Measurements from ENCODE around the gene ERBB4.
"Not testable (repeated sequence)": the region's sequence is repeated elsewhere in the genome, so short reads cannot be mapped to it uniquely, and the experiment has no call there.

Gene ERBB4

DNA sequence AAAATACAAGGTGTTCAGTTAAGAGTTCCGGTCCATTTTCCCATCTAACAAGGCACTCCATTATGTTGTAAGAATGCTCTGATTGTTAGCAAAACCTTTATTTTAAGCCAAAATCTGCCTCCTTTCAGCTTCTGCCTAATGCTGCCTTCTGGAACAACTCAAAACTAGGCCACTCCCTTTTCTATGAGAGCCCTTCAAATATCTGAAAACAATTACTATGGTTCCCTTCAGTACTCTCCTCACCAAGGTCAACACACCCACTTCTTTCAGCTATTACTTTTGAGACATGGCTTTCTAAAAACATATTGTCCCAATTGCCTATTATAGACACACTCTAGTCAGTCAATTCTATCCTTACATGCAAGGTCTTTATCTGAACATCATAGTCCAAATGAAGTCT, 429.4 kb downstream of the ERBB4 start:
- Histone ChIP-seq H3K9me3 (ENCODE audit: control insufficient read depth, insufficient read depth, low read length) (0 out of 2 replicates have a peak, but pooled peaks cover 4% of the 10 kb centered on the region), H3K4me3 (ENCODE audit: low read length) (no peak overlapping the region), H4K20me1 (ENCODE audit: control insufficient read depth, insufficient read depth, low read depth, low read length) (no peaks in the 10 kb centered on the region), H3K9me2 (replicated peaks; ENCODE audit: control insufficient read depth, low read length) (no peaks in the 10 kb centered on the region), H3K27ac (ENCODE audit: low read depth, low read length) (no peak overlapping the region), H3F3A (ENCODE audit: control insufficient read depth, insufficient read depth) (no peaks in the 10 kb centered on the region), H3K79me2 (ENCODE audit: control insufficient read depth, low read length) (no peaks in the 10 kb centered on the region), H3K27me3 (ENCODE audit: control insufficient read depth, low read length) (no peaks in the 10 kb centered on the region), H3K4me2 (ENCODE audit: low read length) (no peak overlapping the region), H3K36me3 (ENCODE audit: control insufficient read depth, low read length) (no peaks in the 10 kb centered on the region), H3K4me1 (ENCODE audit: control insufficient read depth, low read length) (no peaks in the 10 kb centered on the region)
- no peak for TF ChIP-seq EZH2phosphoT487 (IDR thresholded peaks at IDR 0.05; ENCODE audit: borderline replicate concordance, low read length)
- TF ChIP-seq, protein P1, sequence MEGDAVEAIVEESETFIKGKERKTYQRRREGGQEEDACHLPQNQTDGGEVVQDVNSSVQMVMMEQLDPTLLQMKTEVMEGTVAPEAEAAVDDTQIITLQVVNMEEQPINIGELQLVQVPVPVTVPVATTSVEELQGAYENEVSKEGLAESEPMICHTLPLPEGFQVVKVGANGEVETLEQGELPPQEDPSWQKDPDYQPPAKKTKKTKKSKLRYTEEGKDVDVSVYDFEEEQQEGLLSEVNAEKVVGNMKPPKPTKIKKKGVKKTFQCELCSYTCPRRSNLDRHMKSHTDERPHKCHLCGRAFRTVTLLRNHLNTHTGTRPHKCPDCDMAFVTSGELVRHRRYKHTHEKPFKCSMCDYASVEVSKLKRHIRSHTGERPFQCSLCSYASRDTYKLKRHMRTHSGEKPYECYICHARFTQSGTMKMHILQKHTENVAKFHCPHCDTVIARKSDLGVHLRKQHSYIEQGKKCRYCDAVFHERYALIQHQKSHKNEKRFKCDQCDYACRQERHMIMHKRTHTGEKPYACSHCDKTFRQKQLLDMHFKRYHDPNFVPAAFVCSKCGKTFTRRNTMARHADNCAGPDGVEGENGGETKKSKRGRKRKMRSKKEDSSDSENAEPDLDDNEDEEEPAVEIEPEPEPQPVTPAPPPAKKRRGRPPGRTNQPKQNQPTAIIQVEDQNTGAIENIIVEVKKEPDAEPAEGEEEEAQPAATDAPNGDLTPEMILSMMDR (IDR thresholded peaks at IDR 0.05; ENCODE audit: low read depth, low read length, poor library complexity, severe bottlenecking): no peak

GRCh38 chr2:212107989-212108388, 430.6 kb downstream of the ERBB4 start:
- Histone ChIP-seq H3K79me2 (ENCODE audit: control insufficient read depth, low read length) (no peaks in the 10 kb centered on the region), H4K20me1 (ENCODE audit: control insufficient read depth, insufficient read depth, low read depth, low read length) (no peaks in the 10 kb centered on the region), H3K9me2 (replicated peaks; ENCODE audit: control insufficient read depth, low read length) (no peaks in the 10 kb centered on the region), H3K36me3 (ENCODE audit: control insufficient read depth, low read length) (no peaks in the 10 kb centered on the region), H3K4me1 (ENCODE audit: control insufficient read depth, low read length) (no peaks in the 10 kb centered on the region), H3F3A (ENCODE audit: control insufficient read depth, insufficient read depth) (no peaks in the 10 kb centered on the region), H3K9me3 (ENCODE audit: control insufficient read depth, insufficient read depth, low read length) (0 out of 2 replicates have a peak, but pooled peaks cover 4% of the 10 kb centered on the region), H3K4me3 (ENCODE audit: low read length) (no peak overlapping the region), H3K4me2 (ENCODE audit: low read length) (no peak overlapping the region), H3K27me3 (ENCODE audit: control insufficient read depth, low read length) (no peaks in the 10 kb centered on the region), H3K27ac (ENCODE audit: low read depth, low read length) (no peak overlapping the region)
- no peak for TF ChIP-seq EZH2phosphoT487 (IDR thresholded peaks at IDR 0.05; ENCODE audit: borderline replicate concordance, low read length)

DNA sequence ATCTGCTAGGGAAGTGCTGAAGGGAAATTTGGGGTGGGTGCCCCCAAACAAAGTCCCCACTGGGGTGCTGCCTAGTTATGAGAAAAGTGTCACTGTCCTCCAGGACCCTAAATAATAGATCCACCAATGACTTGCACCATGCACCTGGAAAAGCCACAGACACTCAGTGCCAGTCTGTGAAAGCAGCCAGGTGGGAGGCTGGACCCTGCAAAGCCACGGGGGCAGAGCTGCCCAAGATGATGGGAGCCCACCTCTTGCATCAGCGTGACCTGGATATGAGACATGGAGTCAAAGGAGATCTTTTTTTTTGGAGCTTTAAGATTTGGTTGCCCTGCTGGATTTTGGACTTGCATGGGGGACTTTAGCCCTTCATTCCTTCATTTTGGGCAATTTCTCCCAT, 431.6 kb downstream of the ERBB4 start:
- H3K9me2 ChIP-seq (replicated peaks; ENCODE audit: control insufficient read depth, low read length): no peaks in the 10 kb centered on the region
- TF ChIP-seq, protein P1 (IDR thresholded peaks at IDR 0.05; ENCODE audit: low read depth, low read length, poor library complexity, severe bottlenecking): no peak
- no peak for TF ChIP-seq EZH2phosphoT487 (IDR thresholded peaks at IDR 0.05; ENCODE audit: borderline replicate concordance, low read length)
- H3K27ac ChIP-seq (ENCODE audit: low read depth, low read length): no peak overlapping the region
- H3K9me3 ChIP-seq (ENCODE audit: control insufficient read depth, insufficient read depth, low read length): 0 out of 2 replicates have a peak, but pooled peaks cover 4% of the 10 kb centered on the region
- H3K79me2 ChIP-seq (ENCODE audit: control insufficient read depth, low read length): no peaks in the 10 kb centered on the region
- H3K4me2 ChIP-seq (ENCODE audit: low read length): no peak overlapping the region
- no peaks in the 10 kb centered on the region for H3K36me3 ChIP-seq (ENCODE audit: control insufficient read depth, low read length)
- no peaks in the 10 kb centered on the region for H4K20me1 ChIP-seq (ENCODE audit: control insufficient read depth, insufficient read depth, low read depth, low read length)
- no peak overlapping the region for H3K4me3 ChIP-seq (ENCODE audit: low read length)
- H3F3A ChIP-seq (ENCODE audit: control insufficient read depth, insufficient read depth): no peaks in the 10 kb centered on the region
- H3K27me3 ChIP-seq (ENCODE audit: control insufficient read depth, low read length): no peaks in the 10 kb centered on the region
- H3K4me1 ChIP-seq (ENCODE audit: control insufficient read depth, low read length): no peaks in the 10 kb centered on the region

GRCh38 chr2:212106536-212106935, 432.1 kb downstream of the ERBB4 start:
- H3K4me1 ChIP-seq (ENCODE audit: control insufficient read depth, low read length); H3K27me3 ChIP-seq (ENCODE audit: control insufficient read depth, low read length); H3K27ac ChIP-seq (ENCODE audit: low read depth, low read length); H3K4me2 ChIP-seq (ENCODE audit: low read length); H3K4me3 ChIP-seq (ENCODE audit: low read length); H3K9me2 ChIP-seq (replicated peaks; ENCODE audit: control insufficient read depth, low read length); H4K20me1 ChIP-seq (ENCODE audit: control insufficient read depth, insufficient read depth, low read depth, low read length); H3K36me3 ChIP-seq (ENCODE audit: control insufficient read depth, low read length); H3F3A ChIP-seq (ENCODE audit: control insufficient read depth, insufficient read depth); H3K79me2 ChIP-seq (ENCODE audit: control insufficient read depth, low read length); H3K9me3 ChIP-seq (ENCODE audit: control insufficient read depth, insufficient read depth, low read length): not testable (repeated sequence)

Measured in DOHH2 (cell line).